Adrenal gland (tissue), 5 donors: ENCODE data around the gene RPL13.

Experiments used
- POLR2A ChIP-seq, 2 donors: fragments of 450-650 bp; IDR thresholded peaks; one replicate each; pipeline ENCODE4 v1.6.1; 2017; ENCODE audit warnings: antibody characterized with exemption in 2 of 2, mild to moderate bottlenecking in 2 of 2, moderate library complexity in 1 of 2
- TF ChIP-seq, protein P1 (sequence below), 6 experiments: fragments of 450-650 bp in 4 of 6; fragments of 200-600 bp in 2 of 6; sonication (generic) in 1 of 6; IDR thresholded peaks; 1 replicate in 5 of 6; 2 replicates in 1 of 6; pipeline versions ENCODE4 v1.5.1 to v1.8.0; 2016 to 2021; ENCODE audit warnings: antibody characterized with exemption in 6 of 6, mild to moderate bottlenecking in 2 of 6, moderate library complexity in 1 of 6
- donor health status: DM: no; HTN: no; CAD: no.

DNA sequence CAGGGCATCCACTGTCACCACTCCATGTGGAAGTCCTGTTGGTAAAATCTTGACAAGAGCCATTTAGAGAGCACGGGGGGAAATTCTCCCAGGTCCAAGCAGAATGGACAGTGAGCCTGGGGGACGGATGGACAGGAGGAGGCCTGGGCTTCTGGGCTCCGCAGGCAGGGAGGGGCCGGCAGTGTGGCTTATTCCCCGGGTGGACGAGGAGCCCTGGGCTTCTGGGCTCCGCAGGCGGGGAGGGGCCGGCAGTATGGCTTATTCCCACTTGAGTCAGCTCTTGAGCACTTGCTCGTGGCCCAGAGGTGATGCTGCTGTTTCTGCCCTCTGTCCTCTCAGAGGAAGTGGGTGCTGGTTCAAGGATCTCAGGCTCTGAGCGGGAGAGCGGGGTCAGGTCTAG, 22.2 kb upstream of the RPL13 start:
- TF ChIP-seq, protein P1, sequence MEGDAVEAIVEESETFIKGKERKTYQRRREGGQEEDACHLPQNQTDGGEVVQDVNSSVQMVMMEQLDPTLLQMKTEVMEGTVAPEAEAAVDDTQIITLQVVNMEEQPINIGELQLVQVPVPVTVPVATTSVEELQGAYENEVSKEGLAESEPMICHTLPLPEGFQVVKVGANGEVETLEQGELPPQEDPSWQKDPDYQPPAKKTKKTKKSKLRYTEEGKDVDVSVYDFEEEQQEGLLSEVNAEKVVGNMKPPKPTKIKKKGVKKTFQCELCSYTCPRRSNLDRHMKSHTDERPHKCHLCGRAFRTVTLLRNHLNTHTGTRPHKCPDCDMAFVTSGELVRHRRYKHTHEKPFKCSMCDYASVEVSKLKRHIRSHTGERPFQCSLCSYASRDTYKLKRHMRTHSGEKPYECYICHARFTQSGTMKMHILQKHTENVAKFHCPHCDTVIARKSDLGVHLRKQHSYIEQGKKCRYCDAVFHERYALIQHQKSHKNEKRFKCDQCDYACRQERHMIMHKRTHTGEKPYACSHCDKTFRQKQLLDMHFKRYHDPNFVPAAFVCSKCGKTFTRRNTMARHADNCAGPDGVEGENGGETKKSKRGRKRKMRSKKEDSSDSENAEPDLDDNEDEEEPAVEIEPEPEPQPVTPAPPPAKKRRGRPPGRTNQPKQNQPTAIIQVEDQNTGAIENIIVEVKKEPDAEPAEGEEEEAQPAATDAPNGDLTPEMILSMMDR (IDR thresholded peaks at IDR 0.05), result no peak
- no peak for TF ChIP-seq POLR2A (IDR thresholded peaks at IDR 0.05)
